Activated naive CD8-positive, alpha-beta T cell treated with anti-CD3 and anti-CD28 coated beads, Interleukin-2, amount 50 U/mL, for 24 hours (primary cell): Measurements from ENCODE around the gene ZNF385B.

Source experiments
- ATAC-seq: fragments of 150-1000 bp; cut with Tn5 transposase; one replicate; pipeline ENCODE4 v1.10.0; 2021
- DNase-seq: peaks from one replicate; pipeline ENCODE4 v3.0.0; 2021
- H3K27ac Mint-ChIP-seq: one replicate; pipeline ENCODE4 v1.8.0; 2021; ENCODE audit warnings: mild to moderate bottlenecking, mixed read lengths
- H3K27me3 Mint-ChIP-seq: one replicate; pipeline ENCODE4 v1.8.0; 2021; ENCODE audit warnings: mixed read lengths
- H3K36me3 Mint-ChIP-seq: one replicate; pipeline ENCODE4 v1.8.0; 2021; ENCODE audit warnings: low read depth, mixed read lengths
- H3K4me1 Mint-ChIP-seq: one replicate; pipeline ENCODE4 v1.8.0; 2021; ENCODE audit warnings: mixed read lengths
- H3K4me3 Mint-ChIP-seq: one replicate; pipeline ENCODE4 v1.8.0; 2021; ENCODE audit warnings: mild to moderate bottlenecking, moderate library complexity, mixed read lengths
- H3K9me3 Mint-ChIP-seq: one replicate; pipeline ENCODE4 v1.8.0; 2021; ENCODE audit warnings: mixed read lengths

Gene ZNF385B

DNA sequence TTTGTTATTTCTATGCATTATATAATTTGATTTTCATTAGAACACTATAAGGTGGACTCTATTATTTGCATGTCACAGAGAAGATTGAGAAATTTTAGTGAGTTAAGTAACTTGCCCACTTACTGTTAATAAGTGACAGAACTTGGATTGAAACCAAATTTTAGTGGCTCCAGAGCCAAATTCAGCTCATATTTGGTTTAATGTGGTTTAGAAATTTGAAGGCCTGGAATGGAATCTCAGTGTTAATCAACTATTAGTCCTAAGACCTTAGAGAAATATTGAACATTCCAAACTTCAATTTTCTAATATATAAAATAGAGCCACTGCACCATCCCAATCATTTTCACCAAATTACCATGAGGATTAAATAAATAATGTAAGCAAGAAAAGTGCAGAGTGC is 281.6 kb downstream of the ZNF385B start:
- Mint-ChIP-seq H3K4me3 (no peak overlapping the region), H3K9me3 (no peaks in the 10 kb centered on the region), H3K4me1 (no peaks in the 10 kb centered on the region), H3K36me3 (no peaks in the 10 kb centered on the region), H3K27ac (no peak overlapping the region), H3K27me3 (no peaks in the 10 kb centered on the region)
- ATAC-seq (no peak), DNase-seq (no peak)

DNA sequence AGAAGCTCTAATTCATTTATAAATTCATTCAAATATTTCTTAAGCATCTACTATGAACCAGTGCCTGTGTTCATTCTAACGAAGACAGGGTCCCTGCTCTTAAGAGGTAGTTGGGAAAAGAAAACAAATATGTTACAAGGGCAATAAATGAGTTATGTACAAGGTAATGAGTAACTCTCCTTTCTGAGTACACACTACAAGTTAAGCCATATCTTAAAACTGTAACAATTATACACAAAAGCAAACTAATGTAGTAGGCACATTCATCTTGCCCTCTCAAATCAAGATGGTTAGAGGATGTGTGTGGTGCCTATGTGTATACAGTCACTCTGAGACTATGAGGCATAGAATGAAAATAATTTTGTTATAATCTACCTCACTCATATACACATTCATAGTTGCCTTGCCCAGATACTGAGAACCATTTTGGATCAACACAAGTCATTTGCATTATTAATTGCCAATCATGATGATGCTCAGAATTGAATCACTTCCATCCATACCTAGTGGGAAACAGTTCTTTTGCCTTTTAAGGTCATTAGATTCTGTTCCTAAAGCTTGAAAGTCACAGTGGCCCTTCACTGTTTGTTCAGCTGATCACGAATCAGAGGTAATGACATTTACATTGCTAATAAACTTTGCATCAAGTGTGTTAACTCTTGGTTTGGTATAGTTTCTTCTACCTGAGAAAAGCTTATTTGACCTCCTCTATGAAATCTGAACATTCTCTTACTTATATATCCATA is 283.1 kb downstream of the ZNF385B start:
- Mint-ChIP-seq H3K4me1 (no peaks in the 10 kb centered on the region), H3K27ac (no peak overlapping the region), H3K27me3 (no peaks in the 10 kb centered on the region), H3K36me3 (no peaks in the 10 kb centered on the region), H3K9me3 (no peaks in the 10 kb centered on the region), H3K4me3 (no peak overlapping the region)
- ATAC-seq (no peak), DNase-seq (no peak)

DNA sequence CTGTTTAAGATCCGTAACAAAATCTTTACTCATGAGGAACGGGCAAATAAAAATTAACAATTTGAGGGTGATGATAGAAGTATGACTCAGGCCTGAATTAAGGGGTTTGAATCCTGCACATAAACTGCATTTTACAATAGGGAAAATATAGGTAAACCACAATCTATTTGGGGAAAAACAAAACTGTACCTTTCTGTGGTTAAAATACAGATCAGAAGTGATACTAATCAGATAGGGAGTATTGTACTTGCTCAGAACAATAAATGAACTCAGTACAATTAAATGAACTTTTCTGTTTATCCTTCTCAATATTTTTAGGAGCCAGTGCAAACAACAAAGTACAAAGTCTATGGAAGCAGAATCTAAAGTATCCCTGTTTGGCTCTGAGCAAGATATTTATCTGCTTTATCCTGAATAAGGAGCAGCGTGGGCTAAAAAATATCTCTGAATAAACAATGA is 287.3 kb downstream of the ZNF385B start:
- ATAC-seq (no peak), DNase-seq (no peak)
- no peaks in the 10 kb centered on the region for H3K9me3 Mint-ChIP-seq
- no peak overlapping the region for H3K4me3 Mint-ChIP-seq
- no peak overlapping the region for H3K27ac Mint-ChIP-seq
- H3K4me1 Mint-ChIP-seq: no peaks in the 10 kb centered on the region
- H3K36me3 Mint-ChIP-seq: no peaks in the 10 kb centered on the region
- H3K27me3 Mint-ChIP-seq: no peaks in the 10 kb centered on the region

DNA sequence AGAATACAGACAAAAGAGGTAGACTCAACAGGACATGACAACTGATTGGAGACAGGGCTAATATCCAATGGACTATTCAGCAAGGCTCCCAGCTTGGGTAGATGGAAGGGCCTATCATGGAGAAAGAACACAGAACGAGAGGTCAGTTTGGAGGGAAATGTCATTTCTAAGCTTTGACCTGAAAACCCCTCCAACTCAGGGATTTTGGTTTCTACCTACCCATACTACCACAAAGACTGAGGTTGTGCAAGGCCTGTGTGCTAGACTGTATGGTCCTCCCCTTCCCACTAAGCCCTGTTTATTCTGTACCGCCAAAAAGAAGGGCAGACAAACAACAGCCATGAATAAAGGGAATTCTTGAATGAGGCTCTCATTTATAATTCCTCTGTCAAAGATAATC is 288.9 kb downstream of the ZNF385B start:
- Mint-ChIP-seq H3K9me3 (no peaks in the 10 kb centered on the region), H3K27ac (no peak overlapping the region), H3K27me3 (peaks cover 3% of the 10 kb centered on the region), H3K4me3 (no peak overlapping the region), H3K36me3 (no peaks in the 10 kb centered on the region), H3K4me1 (no peaks in the 10 kb centered on the region)
- DNase-seq: no peak
- no peak for ATAC-seq

DNA sequence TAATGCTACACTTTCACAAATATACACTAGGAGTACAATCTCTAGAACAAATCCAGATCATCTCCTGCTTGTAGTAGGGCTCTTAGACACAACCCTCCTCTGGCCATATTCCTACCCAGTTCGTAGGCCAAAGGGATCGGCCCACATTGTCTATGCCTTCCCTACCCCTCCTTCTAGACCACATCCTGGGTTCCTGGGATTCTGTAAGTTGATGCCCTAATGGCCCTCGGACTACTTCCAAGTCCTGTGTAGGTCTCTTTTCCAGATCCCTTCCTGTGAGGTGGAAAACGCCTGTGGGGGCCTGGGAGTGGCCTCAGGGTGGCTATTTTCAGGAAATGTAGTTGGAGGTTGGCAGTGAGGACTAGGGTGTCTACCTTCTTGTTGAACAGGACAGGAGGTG is 289.7 kb downstream of the ZNF385B start:
- no peaks in the 10 kb centered on the region for H3K4me1 Mint-ChIP-seq
- no peaks in the 10 kb centered on the region for H3K9me3 Mint-ChIP-seq
- ATAC-seq: no peak
- peaks cover 3% of the 10 kb centered on the region for H3K27me3 Mint-ChIP-seq
- no peak overlapping the region for H3K27ac Mint-ChIP-seq
- no peaks in the 10 kb centered on the region for H3K36me3 Mint-ChIP-seq
- no peak for DNase-seq
- no peak overlapping the region for H3K4me3 Mint-ChIP-seq

DNA sequence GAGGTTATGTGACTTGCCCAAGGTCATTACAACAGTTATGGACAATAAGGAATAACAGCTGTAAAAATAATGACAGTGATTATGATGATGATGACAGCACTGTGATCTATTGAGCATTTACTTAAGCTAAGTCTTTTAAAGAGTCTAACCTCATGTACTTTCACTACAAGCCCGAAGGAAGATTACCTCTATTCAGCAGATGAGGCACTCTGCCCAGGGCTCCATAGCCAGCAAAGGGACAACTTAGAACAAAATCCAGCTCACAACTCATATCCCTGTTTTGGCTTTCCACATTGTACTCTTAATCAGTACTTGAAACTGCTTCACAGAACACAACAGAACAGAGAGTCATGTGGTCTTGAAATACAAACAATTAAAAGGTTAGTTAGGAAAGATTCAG is 290.2 kb downstream of the ZNF385B start:
- Mint-ChIP-seq H3K27me3 (peaks cover 3% of the 10 kb centered on the region), H3K9me3 (no peaks in the 10 kb centered on the region), H3K27ac (no peak overlapping the region), H3K4me3 (no peak overlapping the region), H3K36me3 (no peaks in the 10 kb centered on the region), H3K4me1 (no peaks in the 10 kb centered on the region)
- ATAC-seq (no peak), DNase-seq (no peak)

- no peaks in the 10 kb centered on the region for H3K36me3 Mint-ChIP-seq
- no peak overlapping the region for H3K4me3 Mint-ChIP-seq
- H3K27ac Mint-ChIP-seq: no peak overlapping the region
- no peak for ATAC-seq
- peaks cover 3% of the 10 kb centered on the region for H3K27me3 Mint-ChIP-seq
- DNase-seq: no peak
- no peaks in the 10 kb centered on the region for H3K4me1 Mint-ChIP-seq
- no peaks in the 10 kb centered on the region for H3K9me3 Mint-ChIP-seq
These were observed 291.6 kb downstream of the ZNF385B start for GRCh38 chr2:179569831-179570233.

DNA sequence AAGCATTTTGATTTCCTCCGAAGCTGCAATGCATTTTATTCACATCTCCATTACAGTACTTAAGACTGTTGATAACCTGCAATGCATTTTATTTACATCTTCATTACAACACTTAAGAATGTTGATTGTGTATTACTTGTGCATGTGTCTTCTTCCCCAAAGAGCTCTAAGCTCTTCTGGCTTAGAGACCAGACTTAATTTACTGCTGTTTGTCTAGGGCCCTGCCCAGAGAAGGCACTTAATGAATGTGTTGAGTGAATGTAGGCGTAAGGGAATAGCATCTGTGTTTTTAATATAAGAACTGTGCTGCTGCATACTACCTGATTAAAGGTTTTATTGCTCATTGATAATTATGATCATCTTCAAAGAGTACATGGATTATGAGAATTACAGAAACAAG is 295.6 kb downstream of the ZNF385B start:
- H3K4me1 Mint-ChIP-seq: no peaks in the 10 kb centered on the region
- ATAC-seq: no peak
- H3K27me3 Mint-ChIP-seq: peaks cover 3% of the 10 kb centered on the region
- DNase-seq: no peak
- H3K36me3 Mint-ChIP-seq: no peaks in the 10 kb centered on the region
- H3K27ac Mint-ChIP-seq: no peak overlapping the region
- H3K4me3 Mint-ChIP-seq: no peak overlapping the region
- no peaks in the 10 kb centered on the region for H3K9me3 Mint-ChIP-seq

DNA sequence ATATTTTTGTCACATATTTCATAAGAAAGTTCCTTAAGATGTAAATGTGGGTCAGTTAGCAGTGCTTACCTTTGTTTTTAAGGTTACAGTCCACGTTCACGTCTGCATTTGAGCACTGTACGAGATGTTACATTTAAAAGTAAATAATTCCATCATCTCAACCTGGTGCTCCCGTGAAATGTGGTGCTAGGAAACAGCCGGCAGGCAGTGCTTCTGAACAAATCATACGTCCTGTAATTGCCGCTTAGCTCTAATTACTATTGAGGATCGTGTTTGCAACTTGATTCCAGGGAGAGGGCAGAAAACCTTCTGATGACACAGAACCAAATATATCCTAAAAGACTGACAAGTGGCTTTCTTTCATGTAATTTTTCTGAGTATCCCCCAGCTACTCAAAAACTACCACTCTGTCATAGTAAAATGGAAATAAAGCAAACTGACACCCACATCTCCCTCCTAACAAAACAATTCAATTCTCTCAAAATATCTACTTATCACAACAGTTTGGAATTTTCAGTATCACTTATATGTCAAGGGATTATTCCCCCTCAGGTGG is 299.0 kb downstream of the ZNF385B start:
- no peaks in the 10 kb centered on the region for H3K9me3 Mint-ChIP-seq
- H3K36me3 Mint-ChIP-seq: no peaks in the 10 kb centered on the region
- no peak overlapping the region for H3K4me3 Mint-ChIP-seq
- ATAC-seq: no peak
- H3K27me3 Mint-ChIP-seq: no peaks in the 10 kb centered on the region
- no peaks in the 10 kb centered on the region for H3K4me1 Mint-ChIP-seq
- no peak overlapping the region for H3K27ac Mint-ChIP-seq
- DNase-seq: no peak

DNA sequence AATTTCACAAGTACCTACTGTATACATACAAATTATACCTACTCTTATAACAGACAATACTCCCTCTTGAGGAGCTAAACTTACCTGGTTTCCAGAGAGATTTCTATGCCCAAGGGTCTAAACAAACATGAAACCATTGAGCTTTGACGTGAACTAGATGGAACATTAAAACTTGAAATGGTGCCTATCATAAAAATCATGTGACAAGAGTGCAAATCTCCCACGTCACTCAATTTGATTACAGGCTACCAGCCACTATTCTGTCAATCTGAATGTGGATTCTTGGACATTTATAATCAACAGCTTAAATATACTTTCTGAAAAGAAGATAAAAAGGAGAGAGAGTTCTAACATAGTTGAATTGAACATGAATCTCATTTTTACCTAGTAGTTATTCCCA is 299.7 kb downstream of the ZNF385B start:
- H3K27ac Mint-ChIP-seq: no peak overlapping the region
- H3K9me3 Mint-ChIP-seq: no peaks in the 10 kb centered on the region
- H3K4me3 Mint-ChIP-seq: no peak overlapping the region
- no peaks in the 10 kb centered on the region for H3K4me1 Mint-ChIP-seq
- no peaks in the 10 kb centered on the region for H3K27me3 Mint-ChIP-seq
- DNase-seq (no peak), ATAC-seq (no peak)
- H3K36me3 Mint-ChIP-seq: no peaks in the 10 kb centered on the region

GRCh38 chr2:179560257-179560735 is 301.1 kb downstream of the ZNF385B start:
- Mint-ChIP-seq H3K36me3 (no peaks in the 10 kb centered on the region), H3K4me3 (no peak overlapping the region), H3K4me1 (no peaks in the 10 kb centered on the region), H3K9me3 (no peaks in the 10 kb centered on the region), H3K27ac (no peak overlapping the region), H3K27me3 (no peaks in the 10 kb centered on the region)
- ATAC-seq: no peak
- DNase-seq: no peak

- no peak for DNase-seq
- no peaks in the 10 kb centered on the region for H3K27me3 Mint-ChIP-seq
- H3K36me3 Mint-ChIP-seq: no peaks in the 10 kb centered on the region
- ATAC-seq: no peak
- H3K4me1 Mint-ChIP-seq: no peaks in the 10 kb centered on the region
- no peak overlapping the region for H3K27ac Mint-ChIP-seq
- peaks cover 3% of the 10 kb centered on the region for H3K9me3 Mint-ChIP-seq
- H3K4me3 Mint-ChIP-seq: no peak overlapping the region
These were observed 302.2 kb downstream of the ZNF385B start for GRCh38 chr2:179559108-179559806.

DNA sequence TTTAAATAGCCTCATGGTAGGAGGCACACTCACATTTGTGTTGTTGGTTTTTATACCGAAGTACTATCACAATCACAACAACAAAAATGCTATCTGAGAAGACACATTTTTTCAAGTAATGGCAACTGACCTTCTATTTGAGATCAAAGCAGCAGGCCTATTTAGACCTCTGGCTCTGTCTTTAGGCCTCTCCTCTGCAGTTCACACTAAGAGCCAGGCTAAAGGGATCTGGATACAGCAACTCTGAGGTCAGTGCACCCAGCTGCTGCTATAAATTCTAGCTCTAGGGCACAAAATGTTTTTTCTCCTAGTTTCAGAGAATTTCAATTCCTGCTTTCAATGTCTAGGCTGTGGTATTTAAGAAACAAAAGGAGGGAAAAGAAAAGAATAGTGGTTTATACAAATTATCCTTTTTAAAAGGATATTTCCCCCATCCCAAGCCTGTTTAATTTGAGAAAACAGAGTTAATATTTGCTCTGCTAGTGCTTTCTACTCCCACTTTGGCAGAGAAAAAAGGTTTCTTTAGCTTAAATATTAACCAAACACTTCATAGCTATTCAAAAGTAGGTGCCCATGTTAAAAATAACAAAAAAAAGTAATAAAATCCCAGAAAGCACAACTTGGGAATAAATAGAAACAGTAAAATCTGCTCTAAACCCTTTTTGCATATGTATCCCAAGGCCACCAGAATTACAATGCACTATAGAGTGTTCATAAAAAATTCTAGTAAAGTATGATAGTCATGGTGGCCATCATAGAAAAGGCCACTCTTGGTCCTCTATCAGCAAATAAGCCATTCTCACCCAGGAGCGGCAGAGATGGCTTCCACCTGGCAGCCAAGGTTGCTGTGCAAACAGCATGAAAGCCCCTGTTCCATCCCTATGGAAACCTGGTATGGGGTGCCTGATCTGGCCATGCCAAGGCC is 303.1 kb downstream of the ZNF385B start:
- peaks cover 7% of the 10 kb centered on the region for H3K9me3 Mint-ChIP-seq
- H3K27me3 Mint-ChIP-seq: no peaks in the 10 kb centered on the region
- DNase-seq (no peak), ATAC-seq (no peak)
- H3K27ac Mint-ChIP-seq: no peak overlapping the region
- H3K4me1 Mint-ChIP-seq: no peaks in the 10 kb centered on the region
- H3K36me3 Mint-ChIP-seq: no peaks in the 10 kb centered on the region
- no peak overlapping the region for H3K4me3 Mint-ChIP-seq

- Mint-ChIP-seq H3K9me3 (peaks cover 7% of the 10 kb centered on the region), H3K4me3 (no peak overlapping the region), H3K36me3 (no peaks in the 10 kb centered on the region), H3K27ac (no peak overlapping the region), H3K4me1 (no peaks in the 10 kb centered on the region), H3K27me3 (no peaks in the 10 kb centered on the region)
- ATAC-seq (no peak), DNase-seq (no peak)
These were observed 305.0 kb downstream of the ZNF385B start for GRCh38 chr2:179556425-179556824.
